GM03348 (cell line): ENCODE results near the gene MYH11.
"Not testable (repeated sequence)": the region's sequence is repeated elsewhere in the genome, so short reads cannot be mapped to it uniquely, and the experiment has no call there.

Source experiments
- DNase-seq: peaks from one replicate; pipeline ENCODE4 v3.0.0; 2012; ENCODE audit warnings: low spot score

Gene MYH11

GRCh38 chr16:15671530-15672117 lies 185.2 kb downstream of the MYH11 start:
- no peak for DNase-seq

- no peak for DNase-seq
Measured at GRCh38 chr16:15667091-15667742, 189.6 kb downstream of the MYH11 start.

GRCh38 chr16:15665107-15665506 lies 191.7 kb downstream of the MYH11 start:
- no peak for DNase-seq

GRCh38 chr16:15660203-15660601 lies 196.6 kb downstream of the MYH11 start:
- no peak for DNase-seq

- DNase-seq = no peak
Measured at GRCh38 chr16:15658556-15658955, 198.3 kb downstream of the MYH11 start.

GRCh38 chr16:15658149-15658548 lies 198.7 kb downstream of the MYH11 start:
- no peak for DNase-seq

GRCh38 chr16:15655561-15655960 lies 201.3 kb downstream of the MYH11 start:
- DNase-seq = not testable (repeated sequence)

GRCh38 chr16:15654591-15654990 lies 202.2 kb downstream of the MYH11 start:
- no peak for DNase-seq

GRCh38 chr16:15653227-15653626 lies 203.6 kb downstream of the MYH11 start:
- peak; percentile 79 for DNase-seq
